Memory B cell (primary cell): ENCODE measurements around the gene EYA4.

ENCODE experiments used
- ATAC-seq: fragments of 150-1000 bp; cut with Tn5 transposase; 2 replicates; pipeline ENCODE4 v1.10.0; 2021; ENCODE audit warnings: low read depth, mild to moderate bottlenecking, moderate library complexity
- DNase-seq, 2 donors: peaks; one replicate each; pipeline ENCODE4 v3.0.0; 2022; ENCODE audit warnings: low spot score in 2 of 2
- H3K27ac Mint-ChIP-seq: one replicate; pipeline ENCODE4 v1.8.0; 2022; ENCODE audit warnings: mild to moderate bottlenecking, moderate library complexity, mixed read lengths
- H3K27me3 Mint-ChIP-seq: one replicate; pipeline ENCODE4 v1.8.0; 2022; ENCODE audit warnings: mixed read lengths
- H3K36me3 Mint-ChIP-seq: one replicate; pipeline ENCODE4 v1.8.0; 2022; ENCODE audit warnings: mild to moderate bottlenecking, mixed read lengths
- H3K4me1 Mint-ChIP-seq: one replicate; pipeline ENCODE4 v1.8.0; 2022; ENCODE audit warnings: mixed read lengths
- H3K4me3 Mint-ChIP-seq: one replicate; pipeline ENCODE4 v1.8.0; 2022; ENCODE audit warnings: mild to moderate bottlenecking, moderate library complexity, mixed read lengths
- H3K9me3 Mint-ChIP-seq: one replicate; pipeline ENCODE4 v1.8.0; 2022; ENCODE audit warnings: mixed read lengths

EYA4 gene

DNA sequence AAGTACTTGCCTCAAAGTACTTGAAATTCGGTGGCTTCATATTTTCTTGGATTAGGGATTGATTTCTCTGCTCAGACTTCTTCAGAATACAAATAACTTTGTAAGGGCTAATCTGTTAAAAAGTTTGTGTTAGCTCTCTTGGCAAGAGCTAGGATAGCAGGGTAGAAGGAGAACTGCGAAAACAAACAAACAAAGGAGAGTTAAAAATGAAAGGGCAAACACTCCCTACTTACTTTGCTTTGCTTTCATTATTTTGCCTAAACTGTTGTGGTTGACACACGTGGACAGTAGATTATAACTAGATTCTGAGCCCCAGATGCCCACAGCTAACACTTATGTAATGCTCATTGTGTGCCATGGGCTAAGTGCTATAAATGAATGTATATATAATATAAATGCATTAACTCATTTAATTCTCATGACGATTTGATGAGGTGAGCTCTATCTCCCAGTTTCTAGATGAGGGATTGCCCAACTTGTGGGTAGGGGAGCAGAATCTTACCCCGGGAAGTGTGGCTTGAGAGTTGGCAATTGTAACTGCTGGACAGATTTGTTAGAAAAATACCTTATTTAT is 48.7 kb downstream of the EYA4 start:
- Mint-ChIP-seq H3K4me1 (no peaks in the 10 kb centered on the region), H3K27ac (no peak overlapping the region), H3K9me3 (no peaks in the 10 kb centered on the region), H3K36me3 (no peaks in the 10 kb centered on the region), H3K4me3 (no peak overlapping the region), H3K27me3 (peaks cover 4% of the 10 kb centered on the region)
- DNase-seq: no peak
- ATAC-seq: no peak

DNA sequence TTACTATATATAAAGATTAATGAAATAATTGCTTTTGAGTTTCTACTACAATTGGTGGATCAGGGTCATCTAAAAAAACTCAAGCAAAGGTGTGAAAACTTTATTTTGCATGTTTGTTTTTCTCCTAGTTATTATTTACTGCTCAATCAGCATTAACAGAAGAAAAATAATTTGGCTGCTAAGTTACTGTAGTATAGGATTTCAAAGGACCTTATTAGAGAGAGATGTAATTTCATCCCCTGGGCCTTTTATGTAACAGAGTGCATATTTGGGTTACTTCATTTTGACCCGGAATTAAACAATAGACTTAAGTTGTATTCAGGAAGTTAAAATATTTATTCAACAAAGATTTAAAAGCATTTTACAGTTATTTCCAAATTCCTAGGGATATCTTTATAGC is 49.8 kb downstream of the EYA4 start:
- no peaks in the 10 kb centered on the region for H3K36me3 Mint-ChIP-seq
- no peak overlapping the region for H3K4me3 Mint-ChIP-seq

DNA sequence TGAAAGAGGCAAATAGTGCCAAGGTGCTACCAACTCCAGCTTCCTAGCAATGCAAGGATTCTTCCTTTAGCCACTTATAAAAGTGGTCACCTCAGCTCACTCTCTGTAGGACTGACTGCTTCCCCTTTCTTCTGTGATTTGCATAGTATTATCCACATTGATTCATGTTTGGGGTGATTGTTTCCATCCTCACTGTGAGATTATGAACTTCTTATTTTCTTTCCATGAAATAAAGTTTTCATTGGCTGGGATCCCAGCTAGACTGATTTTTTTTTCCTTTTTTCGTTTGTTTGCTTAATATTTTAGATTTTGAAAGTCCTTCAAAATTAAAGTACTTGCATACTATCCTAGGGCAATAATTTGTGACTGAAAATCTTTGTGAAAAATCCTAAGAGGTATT is 50.5 kb downstream of the EYA4 start:
- no peaks in the 10 kb centered on the region for H3K4me1 Mint-ChIP-seq
- DNase-seq (no peak), ATAC-seq (no peak)
- H3K36me3 Mint-ChIP-seq: no peaks in the 10 kb centered on the region
- H3K4me3 Mint-ChIP-seq: no peak overlapping the region
- no peaks in the 10 kb centered on the region for H3K9me3 Mint-ChIP-seq
- H3K27me3 Mint-ChIP-seq: no peaks in the 10 kb centered on the region
- no peak overlapping the region for H3K27ac Mint-ChIP-seq

More for the DNA sequence above, 49.8 kb downstream of the EYA4 start:
- H3K4me1 Mint-ChIP-seq: no peaks in the 10 kb centered on the region
- ATAC-seq (no peak), DNase-seq (no peak)
- H3K9me3 Mint-ChIP-seq: no peaks in the 10 kb centered on the region
- H3K27ac Mint-ChIP-seq: no peak overlapping the region
- H3K27me3 Mint-ChIP-seq: no peaks in the 10 kb centered on the region

DNA sequence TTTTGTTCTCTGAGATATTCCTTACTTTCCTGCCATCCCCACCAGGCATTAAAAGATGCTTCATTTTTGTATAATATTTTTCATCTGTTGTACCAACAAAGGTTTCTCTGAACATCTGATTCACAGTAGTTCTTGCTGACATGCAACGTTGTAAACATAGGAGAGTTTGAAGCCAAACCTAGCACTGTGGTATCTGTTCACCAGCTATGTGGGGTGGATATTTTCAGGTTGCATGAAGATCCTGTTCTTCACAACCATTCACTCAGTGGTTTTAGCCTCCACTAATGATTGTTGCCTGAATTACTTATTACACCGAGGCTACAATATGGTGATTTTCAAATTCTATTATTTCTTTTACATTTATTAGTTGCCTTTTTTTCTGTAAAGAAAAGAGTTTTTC is 56.5 kb downstream of the EYA4 start:
- Mint-ChIP-seq H3K4me3 (no peak overlapping the region), H3K27me3 (no peaks in the 10 kb centered on the region)
- ATAC-seq: no peak

DNA sequence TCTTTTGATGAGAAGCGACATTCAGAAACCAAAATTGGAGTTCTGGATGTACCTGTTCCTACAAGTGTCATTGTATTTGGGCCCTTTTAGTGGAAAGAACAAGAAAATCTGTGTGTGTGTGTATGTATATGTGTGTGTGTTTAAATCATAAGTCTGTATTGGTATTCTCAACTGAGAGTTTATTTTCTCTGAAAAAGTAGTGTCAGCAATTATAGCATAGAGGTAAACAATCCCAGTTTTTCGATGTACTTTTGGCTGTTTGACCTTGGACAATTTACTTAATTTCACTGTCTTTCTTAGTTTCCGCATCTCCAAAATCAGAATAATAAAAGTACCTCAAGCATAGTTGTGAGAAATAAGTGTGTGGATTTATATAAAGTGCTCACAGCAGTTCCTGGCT is 57.2 kb downstream of the EYA4 start:
- ATAC-seq: no peak
- H3K9me3 Mint-ChIP-seq: no peaks in the 10 kb centered on the region
- no peak overlapping the region for H3K4me3 Mint-ChIP-seq
- H3K36me3 Mint-ChIP-seq: no peaks in the 10 kb centered on the region
- H3K4me1 Mint-ChIP-seq: no peaks in the 10 kb centered on the region
- no peaks in the 10 kb centered on the region for H3K27me3 Mint-ChIP-seq
- no peak overlapping the region for H3K27ac Mint-ChIP-seq
- DNase-seq: no peak

More for the DNA sequence above, 56.5 kb downstream of the EYA4 start:
- no peak overlapping the region for H3K27ac Mint-ChIP-seq
- DNase-seq: no peak
- H3K9me3 Mint-ChIP-seq: no peaks in the 10 kb centered on the region
- no peaks in the 10 kb centered on the region for H3K4me1 Mint-ChIP-seq
- no peaks in the 10 kb centered on the region for H3K36me3 Mint-ChIP-seq

DNA sequence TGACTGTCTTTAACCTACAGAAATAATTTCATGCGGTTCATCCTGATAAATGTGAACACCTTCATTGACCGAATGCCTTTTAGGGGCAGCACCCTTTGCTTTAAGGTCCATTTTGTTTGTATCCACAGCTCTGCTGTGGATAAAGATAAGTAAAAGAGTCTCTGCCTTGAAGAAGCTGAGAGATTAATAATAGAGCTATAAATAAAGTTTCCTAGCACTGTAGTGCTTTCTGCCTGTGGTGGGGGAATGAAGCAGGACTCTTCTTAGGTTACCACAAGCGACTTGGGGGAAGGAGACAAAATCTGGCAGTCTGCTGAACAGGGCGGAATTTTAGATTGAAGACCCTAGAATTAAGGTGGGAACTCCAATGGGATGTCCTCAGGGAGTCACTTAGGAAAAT is 57.6 kb downstream of the EYA4 start:
- Mint-ChIP-seq H3K4me1 (no peaks in the 10 kb centered on the region), H3K9me3 (no peaks in the 10 kb centered on the region), H3K27me3 (no peaks in the 10 kb centered on the region), H3K36me3 (no peaks in the 10 kb centered on the region), H3K4me3 (no peak overlapping the region), H3K27ac (no peak overlapping the region)
- ATAC-seq: no peak
- no peak for DNase-seq

DNA sequence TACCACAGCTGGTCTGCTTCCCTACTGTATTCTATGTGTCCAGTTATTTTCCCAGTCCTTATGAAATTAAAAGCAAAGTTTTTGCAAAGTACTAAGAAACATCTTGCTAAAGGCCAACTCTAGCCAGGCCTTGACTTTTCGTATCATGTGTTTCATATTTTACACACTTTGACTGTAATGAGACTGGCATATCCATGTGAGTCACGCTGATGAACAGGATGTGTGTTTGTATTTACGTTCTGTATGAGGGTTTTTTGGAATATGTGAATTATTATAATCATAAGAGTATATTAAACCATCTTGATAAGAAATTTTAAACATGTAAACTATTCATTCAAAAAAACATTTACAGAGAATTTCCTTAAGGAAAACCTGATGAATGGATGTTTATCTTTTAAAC is 59.7 kb downstream of the EYA4 start:
- DNase-seq (no peak), ATAC-seq (no peak)
- H3K9me3 Mint-ChIP-seq: no peaks in the 10 kb centered on the region
- no peaks in the 10 kb centered on the region for H3K36me3 Mint-ChIP-seq
- no peak overlapping the region for H3K27ac Mint-ChIP-seq
- no peaks in the 10 kb centered on the region for H3K27me3 Mint-ChIP-seq
- H3K4me3 Mint-ChIP-seq: no peak overlapping the region
- H3K4me1 Mint-ChIP-seq: no peaks in the 10 kb centered on the region

DNA sequence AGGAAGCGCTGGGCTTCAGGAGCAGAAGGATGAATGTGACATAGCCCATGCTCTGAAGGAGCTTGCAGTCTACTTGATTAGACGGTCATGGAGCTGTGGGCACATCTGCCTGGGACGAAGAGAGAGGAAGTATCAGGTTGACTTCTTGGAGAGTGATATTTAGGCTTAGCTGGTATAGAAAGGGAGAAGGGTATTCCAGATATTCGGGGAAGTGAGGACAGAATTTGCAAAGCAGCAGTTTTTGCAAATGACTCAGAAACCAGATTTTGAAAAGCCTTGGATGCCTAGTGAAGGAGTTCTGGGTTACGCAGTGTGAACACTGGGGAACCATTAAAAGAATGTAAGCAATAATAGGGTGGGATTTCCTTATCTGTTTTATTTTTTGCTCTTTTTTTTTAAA is 60.7 kb downstream of the EYA4 start:
- Mint-ChIP-seq H3K27ac (no peak overlapping the region), H3K4me3 (no peak overlapping the region), H3K36me3 (no peaks in the 10 kb centered on the region), H3K9me3 (no peaks in the 10 kb centered on the region), H3K4me1 (no peaks in the 10 kb centered on the region), H3K27me3 (no peaks in the 10 kb centered on the region)
- DNase-seq (no peak), ATAC-seq (no peak)

DNA sequence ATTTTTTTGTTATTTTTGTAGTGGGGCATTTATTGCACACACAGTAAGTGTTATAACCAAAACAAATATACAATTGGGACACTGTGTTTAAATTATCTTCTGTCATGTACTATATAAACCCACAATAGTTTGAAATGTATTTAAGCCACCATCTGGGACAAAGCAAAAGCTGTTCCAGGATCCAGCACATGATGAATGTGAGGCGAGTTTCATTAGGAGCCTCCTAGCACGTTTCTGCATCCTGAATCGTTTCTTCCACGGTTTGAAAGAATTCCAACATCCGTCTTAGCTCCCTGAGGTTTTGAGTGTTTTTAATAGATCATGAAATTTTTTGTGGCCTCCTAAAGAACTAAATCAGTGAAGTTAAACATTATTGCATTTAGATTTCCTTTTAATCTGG is 65.8 kb downstream of the EYA4 start:
- Mint-ChIP-seq H3K4me1 (no peaks in the 10 kb centered on the region), H3K27ac (no peak overlapping the region)

DNA sequence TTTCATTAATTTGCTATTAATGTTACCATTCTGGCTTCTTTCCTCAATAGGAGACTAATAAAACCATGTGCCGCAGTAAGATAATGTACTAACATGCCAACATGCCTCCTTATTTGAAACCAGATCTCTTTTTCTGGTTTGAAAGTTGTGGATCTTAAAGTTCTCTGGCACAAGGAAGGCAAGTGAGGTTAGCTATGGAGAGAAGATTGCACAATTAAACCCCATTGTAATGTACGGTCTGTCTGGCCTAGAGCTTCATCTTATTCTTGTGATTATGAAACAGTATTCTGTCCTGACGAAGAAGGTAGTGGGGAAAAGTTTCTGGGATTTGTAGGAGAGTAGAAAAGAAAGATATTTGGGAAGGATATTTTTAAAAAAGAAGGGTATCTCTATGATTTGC is 68.4 kb downstream of the EYA4 start:
- no peak for ATAC-seq
- peaks cover 2% of the 10 kb centered on the region for H3K27me3 Mint-ChIP-seq
- no peaks in the 10 kb centered on the region for H3K36me3 Mint-ChIP-seq
- no peak overlapping the region for H3K4me3 Mint-ChIP-seq
- no peak overlapping the region for H3K27ac Mint-ChIP-seq
- no peak for DNase-seq
- H3K9me3 Mint-ChIP-seq: peaks cover 2% of the 10 kb centered on the region
- no peaks in the 10 kb centered on the region for H3K4me1 Mint-ChIP-seq

More for the DNA sequence above, 65.8 kb downstream of the EYA4 start:
- Mint-ChIP-seq H3K9me3 (peaks cover 2% of the 10 kb centered on the region), H3K4me3 (no peak overlapping the region), H3K27me3 (peaks cover 2% of the 10 kb centered on the region), H3K36me3 (no peaks in the 10 kb centered on the region)
- DNase-seq (no peak), ATAC-seq (no peak)

DNA sequence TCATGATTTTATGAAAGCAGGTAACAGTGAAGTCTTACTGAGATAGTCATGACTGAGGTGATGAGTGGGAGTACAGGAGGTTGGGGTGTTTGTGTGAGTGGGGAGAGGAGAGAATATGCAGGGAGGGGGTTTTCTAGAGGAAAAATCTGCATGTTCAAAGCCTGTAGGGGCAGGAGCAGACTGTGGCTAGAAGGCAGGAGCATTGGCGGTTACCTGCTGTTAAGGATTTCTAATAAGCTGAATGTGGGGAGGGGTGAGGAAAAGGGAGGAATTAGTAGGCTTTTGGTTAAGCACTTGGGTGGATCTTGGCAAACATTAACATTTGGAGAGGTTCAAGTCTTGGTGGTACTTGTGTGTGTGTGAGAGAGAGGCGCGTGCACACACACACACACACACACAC is 70.8 kb downstream of the EYA4 start:
- Mint-ChIP-seq H3K4me1 (no peaks in the 10 kb centered on the region), H3K27me3 (peaks cover 5% of the 10 kb centered on the region), H3K36me3 (no peaks in the 10 kb centered on the region), H3K27ac (no peak overlapping the region), H3K4me3 (no peak overlapping the region), H3K9me3 (peaks cover 2% of the 10 kb centered on the region)
- no peak for DNase-seq
- ATAC-seq: no peak

DNA sequence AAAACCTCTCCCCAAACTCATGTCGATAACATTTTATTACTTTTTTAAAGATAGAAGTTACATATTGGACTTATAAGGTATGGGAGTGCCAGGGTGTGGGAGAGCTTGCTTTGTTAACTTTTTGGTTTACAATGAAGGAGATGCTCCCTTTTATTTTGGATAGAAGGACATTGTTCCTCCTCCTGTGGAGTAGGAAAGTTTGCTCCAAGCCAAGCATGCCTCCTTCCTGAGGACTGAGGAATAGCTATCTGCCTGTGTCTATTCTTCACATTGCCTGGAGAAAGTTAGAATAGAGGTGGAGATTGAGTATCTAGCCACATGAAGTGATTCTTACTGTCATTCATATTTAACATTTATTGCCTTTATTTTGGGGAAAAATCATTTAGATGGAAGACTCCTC is 71.9 kb downstream of the EYA4 start:
- no peak for DNase-seq
- Mint-ChIP-seq H3K4me1 (no peaks in the 10 kb centered on the region), H3K27ac (no peak overlapping the region), H3K9me3 (no peaks in the 10 kb centered on the region), H3K27me3 (peaks cover 8% of the 10 kb centered on the region), H3K4me3 (no peak overlapping the region), H3K36me3 (no peaks in the 10 kb centered on the region)
- no peak for ATAC-seq

DNA sequence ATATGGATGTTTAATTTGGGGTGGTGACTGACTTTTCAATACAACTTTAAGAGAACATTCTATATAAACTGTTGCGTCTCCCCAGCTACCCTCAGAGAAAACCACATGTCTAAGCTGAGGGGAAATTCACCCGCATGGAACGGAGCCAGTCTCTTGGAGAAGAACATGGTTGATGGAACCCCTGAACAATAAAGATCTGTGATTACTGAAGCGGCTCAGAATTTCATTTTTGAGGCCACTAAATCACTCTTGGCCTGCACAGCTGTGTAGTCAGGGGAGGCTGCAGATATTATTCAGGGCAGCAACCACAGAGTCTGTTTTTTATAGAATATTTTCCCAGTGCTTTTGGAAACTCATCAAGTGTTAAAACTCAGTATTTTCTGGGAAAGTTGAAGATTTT is 73.8 kb downstream of the EYA4 start:
- Mint-ChIP-seq H3K9me3 (no peaks in the 10 kb centered on the region), H3K36me3 (no peaks in the 10 kb centered on the region), H3K27ac (no peak overlapping the region), H3K4me1 (no peaks in the 10 kb centered on the region), H3K4me3 (no peak overlapping the region), H3K27me3 (peaks cover 10% of the 10 kb centered on the region)
- no peak for ATAC-seq
- DNase-seq: no peak

DNA sequence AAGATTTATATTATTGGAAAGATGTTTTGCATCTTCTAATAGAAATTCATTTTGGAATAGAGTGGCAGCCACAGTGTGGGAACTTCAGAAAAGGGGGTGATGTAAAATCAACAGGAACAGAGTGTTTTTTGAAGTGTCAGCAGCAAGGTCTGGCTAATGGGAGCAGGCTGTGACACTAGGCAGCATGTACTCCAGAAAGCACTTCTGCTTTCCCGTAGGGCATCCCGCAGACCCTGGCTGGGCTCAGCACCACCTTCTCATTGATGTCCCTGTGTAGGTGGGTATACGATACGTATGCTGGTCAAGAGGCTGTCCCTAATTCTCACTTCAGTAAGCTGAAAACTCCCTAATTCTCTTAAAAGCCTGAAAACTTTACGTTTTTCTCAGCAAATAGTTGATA is 74.7 kb downstream of the EYA4 start:
- ATAC-seq (no peak), DNase-seq (no peak)
- Mint-ChIP-seq H3K4me3 (no peak overlapping the region), H3K4me1 (no peaks in the 10 kb centered on the region), H3K27me3 (peaks cover 10% of the 10 kb centered on the region), H3K27ac (no peak overlapping the region), H3K9me3 (no peaks in the 10 kb centered on the region), H3K36me3 (no peaks in the 10 kb centered on the region)

DNA sequence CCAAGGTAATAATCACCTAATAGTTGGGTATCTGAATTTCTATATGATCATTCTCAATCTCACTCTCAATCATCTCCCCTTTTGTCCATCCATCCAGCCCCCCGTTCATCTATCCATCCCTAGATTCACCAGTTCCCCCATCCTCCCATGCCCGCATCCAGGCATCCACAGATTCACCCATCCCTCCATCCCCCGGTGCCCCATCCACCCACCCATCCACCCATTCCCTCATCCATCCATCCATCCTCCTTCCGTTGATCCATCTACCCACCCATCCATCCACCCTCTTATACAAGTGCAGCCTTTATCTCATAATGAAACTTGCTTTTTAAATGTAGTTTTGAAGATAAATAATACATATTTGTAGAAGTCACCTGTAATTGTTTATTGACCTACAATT is 76.5 kb downstream of the EYA4 start:
- Mint-ChIP-seq H3K4me3 (no peak overlapping the region), H3K27ac (no peak overlapping the region), H3K4me1 (no peaks in the 10 kb centered on the region), H3K36me3 (no peaks in the 10 kb centered on the region), H3K9me3 (no peaks in the 10 kb centered on the region), H3K27me3 (peaks cover 8% of the 10 kb centered on the region)
- ATAC-seq: no peak
- no peak for DNase-seq
